Sigmoid colon (tissue), 4 donors: ENCODE data around the gene SHF.

Source experiments
- POLR2AphosphoS5 ChIP-seq, 4 donors: sonication (generic); formaldehyde crosslinking; IDR thresholded peaks; one replicate each; pipeline ENCODE4 v1.6.1; 2017; ENCODE audit warnings: antibody characterized with exemption in 4 of 4
- TF ChIP-seq, protein P1 (sequence below), 4 experiments: fragments of 450-650 bp in 3 of 4; fragments of 200-600 bp in 1 of 4; IDR thresholded peaks; one replicate each; pipeline ENCODE4 v1.5.1; 2016 to 2019; ENCODE audit warnings: antibody characterized with exemption in 4 of 4, mild to moderate bottlenecking in 3 of 4, moderate library complexity in 2 of 4

DNA sequence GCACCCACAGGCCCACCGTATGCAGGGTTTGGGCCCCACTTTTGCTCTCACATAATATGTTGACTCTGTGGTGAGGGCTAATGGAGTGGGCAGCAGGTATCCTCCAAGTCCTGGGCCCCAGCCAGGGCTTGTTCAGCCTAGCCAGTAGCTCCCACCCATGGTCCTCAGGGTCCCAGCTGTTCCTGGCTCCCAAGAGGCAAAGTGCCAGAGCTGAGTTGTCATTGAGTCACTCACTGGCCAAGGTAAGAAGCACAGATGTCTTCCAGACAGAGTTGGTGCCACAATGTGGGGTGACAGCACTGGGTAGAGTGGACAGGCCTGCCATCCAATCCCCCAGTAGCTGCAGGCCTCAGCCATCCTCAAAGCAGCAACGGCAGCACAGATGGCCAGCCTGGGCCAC, 4.3 kb downstream of the SHF start:
- TF ChIP-seq POLR2AphosphoS5 (IDR thresholded peaks at IDR 0.05): no peak
- TF ChIP-seq, protein P1, sequence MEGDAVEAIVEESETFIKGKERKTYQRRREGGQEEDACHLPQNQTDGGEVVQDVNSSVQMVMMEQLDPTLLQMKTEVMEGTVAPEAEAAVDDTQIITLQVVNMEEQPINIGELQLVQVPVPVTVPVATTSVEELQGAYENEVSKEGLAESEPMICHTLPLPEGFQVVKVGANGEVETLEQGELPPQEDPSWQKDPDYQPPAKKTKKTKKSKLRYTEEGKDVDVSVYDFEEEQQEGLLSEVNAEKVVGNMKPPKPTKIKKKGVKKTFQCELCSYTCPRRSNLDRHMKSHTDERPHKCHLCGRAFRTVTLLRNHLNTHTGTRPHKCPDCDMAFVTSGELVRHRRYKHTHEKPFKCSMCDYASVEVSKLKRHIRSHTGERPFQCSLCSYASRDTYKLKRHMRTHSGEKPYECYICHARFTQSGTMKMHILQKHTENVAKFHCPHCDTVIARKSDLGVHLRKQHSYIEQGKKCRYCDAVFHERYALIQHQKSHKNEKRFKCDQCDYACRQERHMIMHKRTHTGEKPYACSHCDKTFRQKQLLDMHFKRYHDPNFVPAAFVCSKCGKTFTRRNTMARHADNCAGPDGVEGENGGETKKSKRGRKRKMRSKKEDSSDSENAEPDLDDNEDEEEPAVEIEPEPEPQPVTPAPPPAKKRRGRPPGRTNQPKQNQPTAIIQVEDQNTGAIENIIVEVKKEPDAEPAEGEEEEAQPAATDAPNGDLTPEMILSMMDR (IDR thresholded peaks at IDR 0.05): no peak
